Inflammatory macrophage treated with lipopolysaccharide for 1 hour (primary cell): Measurements from ENCODE around the gene E2F2.

Source experiments
- DNase-seq, 2 donors: peaks; one replicate each; pipeline ENCODE4 v3.0.0-alpha.2; 2020 to 2022

The E2F2 gene

GRCh38 chr1:23481026-23481597 is 49.9 kb downstream of the E2F2 start:
- no peak for DNase-seq

GRCh38 chr1:23480187-23481025 is 50.6 kb downstream of the E2F2 start:
- no peak for DNase-seq

DNA sequence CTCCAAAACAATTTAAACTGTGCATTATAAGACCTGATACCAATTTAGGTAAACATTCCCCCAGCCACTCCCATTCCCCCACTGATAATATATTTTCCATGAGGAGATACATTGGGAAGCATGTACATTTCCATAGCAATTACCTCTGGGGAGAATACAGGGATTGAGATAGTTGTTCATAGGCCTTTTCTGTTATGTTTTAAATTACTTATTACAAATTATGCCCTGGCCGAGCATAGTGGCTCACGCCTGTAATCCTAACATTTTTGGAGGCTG is 51.4 kb downstream of the E2F2 start:
- DNase-seq: no peak

- no peak for DNase-seq
These were observed 52.0 kb downstream of the E2F2 start for GRCh38 chr1:23478896-23479665.

DNA sequence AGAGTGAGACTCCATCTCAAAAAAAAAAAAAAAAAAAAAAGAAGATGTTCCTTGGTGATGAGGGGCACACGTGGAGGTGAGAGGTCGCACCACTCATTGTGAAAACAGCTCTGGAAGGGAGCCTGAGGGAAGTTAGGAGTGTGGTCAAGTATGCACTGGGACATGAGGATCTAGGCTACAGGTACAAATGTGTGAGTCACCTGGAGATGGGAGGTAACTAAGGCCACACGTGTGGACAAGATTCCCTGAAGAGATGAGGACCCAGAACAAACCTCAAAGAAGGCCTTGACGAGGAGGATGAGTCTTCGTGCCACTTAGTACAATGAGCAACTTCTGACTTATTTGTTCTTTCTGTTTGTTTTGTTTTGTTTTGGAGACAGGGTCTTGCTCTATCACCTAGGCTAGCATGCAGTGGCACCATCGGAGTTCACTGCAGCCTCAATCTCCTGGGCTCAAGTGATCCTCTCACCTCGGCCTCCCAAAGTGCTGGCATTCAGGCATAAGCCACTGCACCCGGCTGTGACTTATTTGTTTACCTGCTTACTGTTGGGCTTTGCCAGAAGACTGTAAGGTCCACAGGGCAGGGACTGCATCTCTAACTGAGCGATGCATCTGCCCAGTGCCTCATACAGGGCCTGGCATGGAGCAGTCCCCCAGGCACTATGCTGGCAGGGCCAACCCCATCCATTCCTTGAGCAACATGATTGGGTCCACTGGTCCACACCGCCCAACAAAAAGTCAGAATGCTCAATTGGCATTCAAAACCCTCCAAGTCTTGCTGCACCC is 53.5 kb downstream of the E2F2 start:
- no peak for DNase-seq

- DNase-seq: no peak
These were observed 55.4 kb downstream of the E2F2 start for GRCh38 chr1:23475641-23476040.

- no peak for DNase-seq
These were observed 55.9 kb downstream of the E2F2 start for GRCh38 chr1:23475134-23475628.

DNA sequence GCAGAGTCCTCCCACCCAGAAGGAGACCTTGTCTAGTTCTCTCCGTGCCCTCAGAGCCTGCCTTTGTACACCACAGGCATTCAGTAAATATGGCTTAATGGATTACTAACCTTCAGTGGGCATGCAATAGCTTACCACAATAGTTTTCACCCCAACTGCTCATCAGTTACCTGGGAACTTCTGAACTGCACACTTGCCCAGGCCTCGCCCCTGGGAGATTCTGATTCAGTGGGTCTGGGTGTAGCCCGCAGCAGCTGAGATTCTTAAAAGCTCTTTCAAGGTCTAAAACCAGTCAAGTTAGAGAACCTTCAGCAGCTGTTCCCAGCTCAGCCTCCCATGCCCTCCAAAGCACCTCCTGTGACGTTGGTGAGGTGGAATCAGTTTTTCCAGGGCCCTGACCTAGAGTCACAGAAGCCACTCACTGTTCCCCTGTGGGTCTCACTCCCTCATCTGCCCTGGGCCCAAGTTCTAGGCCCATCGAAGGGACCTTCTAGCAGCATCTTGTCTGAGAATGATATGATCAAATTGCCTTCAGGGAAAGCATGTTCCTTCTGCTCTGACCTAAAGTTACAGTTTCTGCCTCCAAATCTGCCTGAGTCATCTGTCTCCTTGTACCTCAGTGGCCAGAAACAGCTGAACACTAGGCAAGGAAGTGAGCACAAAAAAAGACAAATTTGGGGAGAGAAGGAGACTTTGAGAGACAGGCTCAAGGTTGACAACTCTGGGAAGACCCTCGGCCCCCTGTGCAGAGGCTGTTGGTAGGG is 57.8 kb downstream of the E2F2 start:
- DNase-seq: no peak

GRCh38 chr1:23472351-23473036 is 58.5 kb downstream of the E2F2 start:
- no peak for DNase-seq

DNA sequence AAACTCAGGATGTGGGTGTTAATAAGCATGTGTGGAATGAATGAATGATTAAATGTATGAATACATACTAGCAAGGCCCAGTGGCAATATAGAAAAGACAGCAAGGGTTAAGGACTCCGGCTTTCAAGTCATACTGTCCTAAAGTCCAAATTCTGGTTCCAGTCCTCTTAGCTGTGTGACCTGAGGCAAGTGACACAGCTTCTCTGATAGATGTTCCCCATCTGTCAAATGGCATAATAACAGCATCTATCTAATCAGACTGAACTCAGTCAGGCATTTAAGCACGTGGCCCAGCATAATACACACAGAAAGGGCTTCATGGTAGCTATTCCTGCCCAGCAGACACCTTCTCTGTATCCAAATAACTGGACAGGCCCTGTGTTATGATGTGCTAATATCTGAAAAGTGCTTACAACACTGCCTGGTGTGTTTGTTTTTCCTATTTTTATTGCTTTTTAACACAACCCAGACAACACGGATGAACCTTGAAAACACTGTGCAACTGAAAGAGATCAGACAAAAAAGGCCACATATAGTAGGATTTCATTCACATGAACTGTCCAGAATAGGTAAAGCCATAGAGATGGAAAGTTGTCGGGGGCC is 59.5 kb downstream of the E2F2 start:
- no peak for DNase-seq

GRCh38 chr1:23470282-23471070 is 60.6 kb downstream of the E2F2 start:
- DNase-seq: no peak

- no peak for DNase-seq
These were observed 61.6 kb downstream of the E2F2 start for GRCh38 chr1:23469372-23469982.

GRCh38 chr1:23466423-23466989 is 64.5 kb downstream of the E2F2 start:
- no peak for DNase-seq

DNA sequence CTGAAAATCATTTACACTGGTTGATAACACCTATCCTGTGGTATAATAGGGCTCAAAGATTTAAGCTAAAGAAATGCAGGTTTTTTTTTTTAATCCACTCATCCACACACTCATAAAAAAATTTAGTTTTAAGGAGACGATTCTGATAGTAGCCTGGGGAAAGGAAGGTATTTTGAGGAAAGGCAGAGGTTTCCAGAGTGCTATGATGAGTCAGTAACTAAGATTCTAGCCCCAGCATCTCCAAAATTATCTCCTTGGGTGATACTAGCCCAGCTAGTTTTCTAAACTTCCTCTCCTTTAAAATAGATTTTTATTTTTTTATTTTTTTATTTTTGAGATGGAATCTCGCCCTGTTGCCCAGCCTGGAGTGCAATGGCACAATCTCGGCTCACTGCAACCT is 67.7 kb downstream of the E2F2 start:
- DNase-seq: no peak

DNA sequence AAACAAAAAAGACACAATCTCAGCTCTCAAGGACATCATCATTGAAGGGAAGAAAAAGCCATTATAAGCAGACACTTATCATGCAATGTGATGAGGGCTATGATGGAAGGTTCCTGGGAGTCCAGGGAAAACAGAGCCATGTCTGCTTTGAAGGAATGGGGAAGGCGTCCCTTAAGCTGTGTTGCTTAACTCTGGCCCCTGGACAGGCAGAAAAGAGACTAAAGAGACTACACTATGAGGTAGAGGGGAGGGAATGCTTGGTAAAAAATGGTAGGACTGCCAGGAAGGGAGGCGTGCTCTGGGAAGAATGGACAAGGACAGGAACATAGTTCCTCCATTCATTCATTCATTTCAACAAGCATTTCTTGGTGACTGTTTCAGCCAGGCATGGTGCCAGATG is 68.3 kb downstream of the E2F2 start:
- no peak for DNase-seq

DNA sequence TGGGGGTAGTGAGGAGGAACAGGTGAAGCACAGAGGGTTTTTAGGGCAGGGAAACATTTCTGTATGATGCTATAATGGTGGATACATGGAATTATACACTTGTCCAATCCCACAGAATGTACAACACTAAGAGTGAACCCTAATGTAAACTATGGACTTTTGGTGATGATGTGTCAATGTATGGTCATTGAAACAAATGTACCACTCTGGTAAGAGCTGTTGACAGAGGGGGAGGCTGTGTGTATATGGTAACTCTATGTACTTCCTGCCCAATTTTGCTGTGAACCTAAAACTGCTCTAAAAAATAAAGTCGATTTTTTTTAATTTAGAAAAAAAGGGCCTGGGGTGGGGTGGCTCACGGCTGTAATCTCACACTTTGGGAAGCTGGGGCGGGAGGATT is 70.0 kb downstream of the E2F2 start:
- no peak for DNase-seq

- no peak for DNase-seq
These were observed 70.5 kb downstream of the E2F2 start for GRCh38 chr1:23460519-23460918.

DNA sequence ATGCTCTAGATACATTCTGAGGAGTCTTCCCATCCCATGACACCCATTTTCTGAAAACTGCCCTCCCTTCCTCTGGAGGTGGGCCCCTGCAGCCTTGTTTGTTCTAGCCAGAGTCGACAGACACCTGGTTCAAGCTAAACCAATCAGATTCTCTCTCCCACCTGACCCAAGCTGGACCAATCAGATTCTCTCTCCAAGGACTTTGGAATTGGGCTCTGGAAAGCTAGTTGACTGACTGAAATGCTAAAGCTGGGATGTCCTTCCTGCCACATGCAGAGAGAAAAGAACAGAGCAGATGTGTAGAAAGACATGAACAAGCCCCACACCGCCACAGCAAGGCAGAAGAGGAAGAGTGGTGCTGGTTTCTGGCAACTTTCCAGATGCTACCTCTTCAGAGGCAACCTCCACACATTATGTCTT is 71.7 kb downstream of the E2F2 start:
- no peak for DNase-seq
